Putamen (tissue), 1 donor: Measurements from ENCODE around the gene FAAP20.

ENCODE experiments used
- DNase-seq: peaks from one replicate; pipeline ENCODE4 v3.0.0-alpha.2; 2016; ENCODE audit warnings: low spot score

The FAAP20 gene

DNA sequence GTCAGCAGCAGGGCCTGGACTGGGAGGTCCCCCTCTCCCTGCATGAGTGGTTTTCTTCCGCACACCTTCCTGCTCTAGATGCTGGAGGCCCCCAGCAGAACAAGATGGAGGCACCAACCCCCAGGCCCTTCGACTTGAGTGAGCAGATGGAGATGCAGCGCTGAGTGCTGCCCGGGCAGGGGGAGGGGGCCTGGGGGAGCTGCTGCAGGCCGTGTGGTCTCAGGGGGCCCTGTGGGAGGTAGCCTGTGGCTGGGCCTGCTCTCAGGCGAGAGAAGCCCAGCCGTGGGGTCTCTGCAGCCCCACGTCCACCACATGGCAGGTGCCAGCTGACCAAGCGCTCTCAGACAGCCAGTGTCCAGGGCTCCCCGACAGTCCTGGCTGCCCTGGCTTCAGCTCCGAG is 1.2 kb upstream of the FAAP20 start:
- no peak for DNase-seq

DNA sequence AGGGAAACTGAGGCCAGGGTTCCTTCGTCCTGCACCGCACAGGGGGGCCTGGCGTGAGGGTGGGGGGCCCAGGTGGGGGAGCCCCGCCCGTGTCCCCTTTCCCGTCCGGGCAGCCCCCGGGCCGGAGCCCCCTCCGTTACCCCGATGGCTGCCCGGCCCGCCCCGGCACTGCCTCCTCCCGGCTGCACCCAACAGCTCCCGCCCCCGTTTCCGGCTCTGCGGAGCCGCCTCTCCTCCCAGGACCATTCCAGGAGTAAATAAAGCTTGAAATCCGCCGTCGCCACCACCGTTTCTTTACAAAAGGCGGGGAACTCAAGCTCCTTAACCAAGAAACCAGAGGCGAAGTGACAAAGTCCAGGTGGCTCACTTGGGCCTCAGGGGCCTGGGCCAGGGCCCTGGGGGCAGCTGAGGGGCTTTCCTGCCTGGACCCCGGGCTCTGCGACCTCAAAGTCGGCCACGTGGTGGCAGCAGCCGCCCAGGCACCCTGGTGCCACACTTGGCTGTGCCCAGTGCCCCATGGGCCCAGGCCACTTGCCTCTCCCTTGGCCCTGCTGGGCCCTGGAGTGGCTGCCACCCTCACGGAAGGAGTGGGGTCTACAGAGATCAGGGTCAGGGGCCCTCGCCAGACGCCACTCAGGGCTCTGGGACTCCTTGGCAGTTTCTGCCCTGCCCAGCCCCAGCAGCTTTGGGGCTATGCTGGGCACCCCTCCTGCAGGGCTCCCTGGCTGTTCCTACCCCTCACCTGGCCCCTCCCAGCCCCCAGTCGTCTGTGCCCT is 514 bp upstream of the FAAP20 start:
- DNase-seq, result peak; percentile 81

DNA sequence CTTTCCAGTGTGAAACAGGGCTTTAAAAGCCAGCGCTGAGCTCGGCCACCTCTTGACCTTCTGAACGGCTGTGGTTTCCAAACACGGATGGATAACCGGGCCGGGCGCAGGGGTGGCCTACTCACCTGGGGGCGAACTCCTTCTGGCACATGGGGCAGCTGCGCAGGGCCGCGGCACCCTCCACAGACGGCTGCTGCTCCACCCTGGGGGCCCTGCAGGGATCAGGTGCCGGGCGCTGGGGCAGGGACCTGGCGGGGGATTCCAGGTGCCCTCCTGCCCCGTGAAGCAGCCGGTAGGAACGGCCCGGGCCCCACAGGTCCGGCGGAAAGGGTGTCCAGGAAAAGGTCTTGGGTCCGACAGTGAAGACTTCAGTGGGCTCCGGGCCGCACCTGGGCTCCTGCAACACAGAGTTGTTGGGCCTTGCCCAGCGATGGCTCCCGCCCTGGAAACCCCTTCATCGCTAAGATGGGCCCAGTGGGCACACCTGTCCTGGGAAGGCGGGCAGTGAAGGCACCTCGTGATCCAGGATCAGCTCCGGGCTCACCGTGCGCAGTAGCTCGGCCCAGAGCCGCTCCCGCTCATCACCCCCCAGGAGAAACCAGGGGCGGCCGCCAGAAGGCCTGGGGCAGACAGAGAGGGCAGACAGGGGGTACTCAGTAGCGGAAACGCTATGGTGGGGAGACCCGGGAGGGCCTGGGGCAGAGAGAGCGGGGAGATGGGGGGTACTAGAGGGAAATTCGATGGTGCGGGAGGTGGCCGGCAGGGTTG is 874 bp downstream of the FAAP20 start:
- DNase-seq, result no peak

DNA sequence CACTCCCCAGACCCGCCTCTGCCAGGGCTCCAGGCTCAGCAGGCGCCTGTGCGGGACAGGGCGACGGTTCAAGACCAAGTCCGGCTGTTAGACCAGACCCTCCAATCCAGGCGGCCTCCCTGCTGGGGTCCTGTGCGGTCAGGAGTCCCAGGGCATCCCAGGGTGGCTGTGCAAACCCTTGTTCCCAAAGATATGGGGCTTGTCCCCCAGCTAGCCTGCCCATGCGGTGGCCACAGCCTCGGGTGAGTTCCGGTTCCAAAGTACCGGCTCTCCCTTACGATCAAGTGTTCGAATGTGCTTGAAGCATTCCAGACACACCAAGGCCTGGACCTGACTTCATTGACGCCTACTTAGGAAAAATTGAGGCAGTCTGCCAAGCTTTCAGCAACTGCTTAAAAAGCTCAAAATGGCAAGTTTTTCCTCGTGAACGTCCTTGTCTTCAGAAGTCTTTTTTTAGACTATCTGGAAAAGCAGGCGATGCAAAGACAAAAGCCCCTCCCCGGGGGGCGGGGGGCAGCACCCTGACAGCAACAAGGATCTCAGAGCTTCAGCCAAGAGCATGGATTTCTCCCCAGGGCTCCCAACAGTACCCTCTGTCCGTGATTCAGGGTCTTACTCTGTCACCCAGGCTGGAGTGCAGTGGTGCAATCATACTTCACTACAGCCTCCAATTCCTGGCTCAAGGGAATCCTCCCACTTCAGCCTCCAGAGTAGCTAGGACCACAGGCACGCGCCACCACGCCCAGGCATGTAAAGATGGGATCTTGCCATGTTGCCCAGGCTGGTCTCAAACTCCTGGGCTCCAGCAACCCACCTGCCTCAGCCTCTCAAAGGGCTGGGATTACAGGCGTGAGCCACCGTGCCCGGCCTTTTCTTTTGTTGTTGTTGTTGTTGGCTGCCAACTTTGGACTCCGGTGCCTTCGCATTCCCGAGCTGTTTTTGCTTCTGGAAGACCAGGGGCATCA is 2.3 kb downstream of the FAAP20 start:
- peak; percentile 74 for DNase-seq

DNA sequence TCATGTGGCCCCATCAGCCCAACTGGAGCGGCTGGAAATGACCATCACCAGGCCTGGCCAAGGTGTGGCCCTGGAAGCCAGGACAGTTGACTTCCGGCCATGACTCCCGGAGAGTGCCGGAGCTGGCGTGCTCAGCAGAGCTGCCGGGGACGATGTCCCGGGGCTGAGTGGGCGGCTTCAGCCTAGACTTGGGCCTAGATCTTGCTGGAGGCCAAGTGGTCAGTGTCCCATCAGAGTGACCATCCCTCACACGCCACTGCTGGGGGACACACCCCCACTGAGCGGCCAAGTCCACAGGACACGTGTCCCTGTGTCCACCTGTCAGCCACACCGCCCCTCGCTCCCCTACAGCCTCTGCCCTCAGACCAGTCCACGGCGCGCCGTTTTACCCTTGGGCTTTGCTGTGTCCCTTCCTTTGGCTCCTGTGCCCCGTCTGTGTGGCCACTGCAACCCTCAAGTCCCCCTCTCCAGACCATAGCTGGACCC is 4.0 kb downstream of the FAAP20 start:
- no peak for DNase-seq

DNA sequence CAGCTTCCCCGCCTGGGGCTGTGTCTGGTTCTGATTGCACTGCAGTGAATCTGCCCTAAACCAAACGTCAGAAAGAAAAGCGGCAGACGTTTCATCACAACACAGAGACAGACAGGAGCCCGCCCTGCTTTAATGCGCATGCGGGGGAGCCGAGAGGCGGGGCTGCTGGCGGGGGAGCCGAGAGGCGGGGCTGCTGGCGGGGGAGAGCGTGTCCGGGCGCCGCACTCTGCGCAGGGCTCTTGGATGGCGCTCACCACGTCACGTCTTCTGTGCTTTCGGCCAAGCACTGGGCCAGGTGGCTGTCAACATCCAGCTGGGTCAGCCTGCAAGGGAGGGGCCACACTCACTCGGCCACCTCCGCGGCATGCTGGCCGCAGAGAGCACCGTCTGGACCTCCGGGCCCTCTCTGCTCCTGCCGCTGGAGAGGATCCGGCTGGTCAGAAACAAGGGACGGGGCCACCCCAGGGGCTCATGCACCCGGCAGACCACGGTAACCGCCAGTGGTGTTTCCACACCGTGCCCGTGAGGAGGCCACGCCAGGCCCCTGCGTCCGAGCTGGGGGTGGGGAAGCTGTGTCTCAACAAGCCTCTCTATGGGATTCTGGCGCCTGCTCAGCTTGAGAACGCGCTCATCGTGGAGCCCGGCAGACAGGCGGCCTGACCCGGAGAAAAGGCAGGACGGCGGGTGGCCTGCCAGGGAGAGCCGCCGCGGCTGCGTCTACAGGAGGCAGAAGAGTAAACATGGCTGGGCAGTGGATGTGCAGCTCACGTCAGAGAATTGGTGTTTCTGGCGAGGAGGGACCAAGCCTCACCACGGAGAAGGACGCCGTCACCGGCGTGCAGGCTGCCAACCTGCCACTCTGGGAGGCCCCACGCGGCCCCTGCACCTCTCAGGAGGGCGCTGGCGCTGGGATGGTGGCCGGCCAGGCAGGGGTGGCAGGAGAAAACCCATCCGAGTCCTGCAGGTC is 4.8 kb downstream of the FAAP20 start:
- peak; percentile 93 for DNase-seq

DNA sequence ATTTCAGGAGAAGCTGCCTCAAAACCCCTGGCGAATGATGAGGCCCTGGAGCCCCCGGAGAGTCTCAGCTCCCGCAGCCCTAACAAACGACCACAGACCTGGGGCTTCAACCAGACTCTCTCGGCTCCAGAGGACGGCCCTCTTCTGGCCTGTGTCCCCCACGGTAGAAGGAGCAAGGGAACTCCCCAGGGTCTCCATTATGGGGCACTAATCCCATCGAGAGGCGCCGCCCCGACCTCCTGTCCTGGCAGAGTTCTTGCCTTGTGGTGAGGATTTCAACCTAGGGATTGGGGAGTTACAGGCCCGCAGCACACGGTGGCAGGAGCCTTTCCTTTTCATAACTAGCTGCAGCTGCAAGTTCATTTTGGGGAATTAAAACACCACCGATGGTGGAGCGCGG is 6.2 kb downstream of the FAAP20 start:
- DNase-seq, result no peak

DNA sequence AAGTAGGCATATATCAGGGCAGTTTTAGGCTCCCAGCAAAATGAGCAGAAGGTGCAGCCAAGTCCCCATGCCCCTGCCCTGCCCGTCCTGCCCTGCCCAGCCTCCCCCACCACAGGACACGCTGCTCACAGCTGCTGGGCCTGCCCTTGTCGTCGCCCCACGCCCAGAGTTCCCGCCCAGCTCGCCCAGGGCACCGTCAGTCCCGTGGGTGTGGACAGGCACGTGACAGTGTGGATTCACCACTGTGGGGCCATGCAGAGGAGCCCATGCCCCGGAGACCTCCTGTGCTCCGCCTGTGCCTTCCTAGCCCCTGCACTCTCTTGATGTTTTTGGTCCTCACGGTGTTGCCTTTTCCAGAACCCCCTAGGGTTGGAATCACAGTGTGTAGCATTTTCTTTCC is 7.0 kb downstream of the FAAP20 start:
- DNase-seq, result no peak

DNA sequence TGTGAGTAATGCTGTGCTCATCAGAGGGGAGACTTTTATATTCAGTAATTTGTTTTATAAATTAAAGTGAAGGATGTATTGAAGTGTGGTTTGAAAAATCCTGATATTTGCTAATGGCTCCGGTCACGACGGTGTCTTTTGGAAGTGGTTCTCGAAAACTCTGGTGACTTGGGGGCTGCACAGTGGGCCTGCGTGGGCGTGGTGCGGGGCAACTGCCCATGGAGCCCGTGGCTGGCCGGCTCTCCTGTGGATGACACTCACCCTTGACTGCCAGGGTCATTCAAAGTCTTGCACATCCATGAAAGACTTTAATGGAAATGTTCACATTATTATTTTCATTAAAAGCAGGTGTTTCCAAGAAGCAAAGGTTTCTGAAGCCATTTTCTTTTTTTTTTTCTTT is 7.7 kb downstream of the FAAP20 start:
- no peak for DNase-seq

DNA sequence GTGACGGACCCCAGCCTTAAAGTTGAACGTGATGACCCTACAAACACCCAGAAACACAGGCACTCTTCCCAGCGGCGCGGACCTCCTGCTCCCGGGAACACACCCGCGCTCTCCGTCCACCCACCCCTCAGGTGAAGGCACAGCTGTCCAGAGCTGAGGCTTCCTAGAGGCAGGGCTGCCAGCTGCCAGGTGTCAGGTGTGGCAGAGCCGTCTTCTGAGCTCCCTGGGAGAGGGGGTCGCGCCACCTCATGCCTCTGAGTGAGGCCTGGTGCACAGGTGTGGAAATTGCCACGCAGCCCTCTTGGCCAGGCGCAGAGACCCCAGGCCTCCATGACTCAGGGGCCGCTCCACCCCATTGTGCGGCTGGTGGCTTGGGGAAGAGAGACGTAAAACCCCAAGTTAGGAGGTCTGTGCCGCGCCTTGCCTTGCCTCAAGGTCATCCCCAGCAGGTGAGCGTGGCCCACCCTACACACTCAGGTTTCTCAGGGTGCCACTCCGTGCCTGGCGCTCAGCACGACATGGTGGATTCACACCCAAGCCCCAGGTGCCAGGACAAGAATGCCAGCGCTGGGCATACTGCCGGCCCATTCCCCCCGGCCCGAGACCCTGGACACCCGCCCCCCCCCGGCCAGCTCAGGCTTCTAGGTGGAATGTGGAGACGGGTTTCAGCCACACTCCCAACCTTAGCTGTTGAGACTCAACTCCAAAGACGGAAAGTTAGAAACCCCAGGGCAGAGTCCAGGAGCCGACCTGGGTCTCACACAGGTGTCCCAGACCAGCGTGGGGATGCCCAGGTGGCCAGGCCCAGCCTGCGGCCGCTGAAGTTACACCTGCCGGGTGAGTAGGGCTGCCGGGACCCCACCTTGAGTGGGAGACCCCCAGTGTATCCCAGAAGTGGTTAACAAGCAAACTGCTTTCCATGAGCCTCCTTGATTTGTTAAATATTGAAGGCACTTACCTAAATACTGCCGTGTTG is 8.4 kb downstream of the FAAP20 start:
- DNase-seq, result no peak

DNA sequence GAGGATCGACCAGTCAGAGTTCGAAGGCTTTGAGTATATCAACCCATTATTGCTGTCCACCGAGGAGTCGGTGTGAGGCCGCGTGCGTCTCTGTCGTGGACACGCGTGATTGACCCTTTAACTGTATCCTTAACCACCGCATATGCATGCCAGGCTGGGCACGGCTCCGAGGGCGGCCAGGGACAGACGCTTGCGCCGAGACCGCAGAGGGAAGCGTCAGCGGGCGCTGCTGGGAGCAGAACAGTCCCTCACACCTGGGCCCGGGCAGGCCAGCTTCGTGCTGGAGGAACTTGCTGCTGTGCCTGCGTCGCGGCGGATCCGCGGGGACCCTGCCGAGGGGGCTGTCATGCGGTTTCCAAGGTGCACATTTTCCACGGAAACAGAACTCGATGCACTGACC is 9.6 kb downstream of the FAAP20 start:
- no peak for DNase-seq

DNA sequence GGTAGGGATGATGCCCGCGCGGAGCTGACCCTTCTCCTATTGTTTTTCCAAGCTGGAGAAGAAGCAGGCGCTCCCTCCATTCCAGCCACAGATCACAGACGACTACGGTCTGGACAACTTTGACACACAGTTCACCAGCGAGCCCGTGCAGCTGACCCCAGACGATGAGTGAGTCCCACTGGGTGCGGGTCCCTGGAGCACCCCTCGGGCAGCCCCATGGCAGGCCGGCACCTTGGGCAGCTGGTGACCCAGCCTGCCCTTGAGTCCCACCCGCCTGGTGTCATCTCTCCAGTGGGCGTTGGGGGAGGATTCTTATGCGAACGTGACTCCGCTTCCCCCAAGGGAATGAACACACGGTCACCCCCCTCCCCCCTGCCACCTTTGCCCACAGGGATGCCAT is 10.0 kb downstream of the FAAP20 start:
- no peak for DNase-seq

DNA sequence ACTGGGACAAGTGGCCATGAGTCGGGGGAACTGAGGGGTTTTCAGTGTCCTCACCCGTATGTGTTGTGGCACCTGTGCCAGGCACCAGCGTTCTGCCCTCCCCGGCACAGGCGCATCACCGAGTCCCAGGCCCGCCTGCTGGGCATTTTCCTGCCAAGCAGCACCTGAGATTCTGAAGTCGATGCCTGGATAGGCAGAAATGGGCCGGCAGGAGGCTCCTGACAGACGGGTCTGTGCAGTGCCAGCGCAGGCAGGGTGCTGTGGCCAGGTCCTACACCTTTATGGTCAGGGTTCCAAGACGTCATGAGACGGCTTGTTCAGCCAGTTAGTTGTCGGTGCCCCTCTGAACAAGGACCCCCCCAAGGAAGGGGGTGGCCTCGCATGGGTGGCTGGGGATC is 10.6 kb downstream of the FAAP20 start:
- DNase-seq, result no peak

DNA sequence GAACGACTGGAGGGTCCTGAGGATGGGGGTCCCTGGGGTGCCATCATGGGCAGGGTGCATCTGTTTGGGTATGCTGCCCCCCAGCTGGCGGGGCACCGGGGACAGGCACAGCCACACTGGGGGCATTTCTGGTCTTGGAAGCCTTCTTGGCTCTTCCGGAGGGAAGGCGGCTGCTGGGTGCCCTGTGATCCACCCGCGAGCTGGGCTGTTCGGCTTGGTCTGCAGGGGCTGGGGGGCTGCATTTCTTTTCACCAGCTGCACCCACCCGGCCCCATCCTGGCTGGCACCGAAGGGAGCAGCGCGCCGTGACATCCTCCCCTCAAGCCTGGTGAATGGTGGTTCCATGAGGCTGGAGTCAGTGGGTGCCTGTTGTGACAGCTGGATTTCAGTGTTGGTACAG is 12.2 kb downstream of the FAAP20 start:
- DNase-seq, result no peak

DNA sequence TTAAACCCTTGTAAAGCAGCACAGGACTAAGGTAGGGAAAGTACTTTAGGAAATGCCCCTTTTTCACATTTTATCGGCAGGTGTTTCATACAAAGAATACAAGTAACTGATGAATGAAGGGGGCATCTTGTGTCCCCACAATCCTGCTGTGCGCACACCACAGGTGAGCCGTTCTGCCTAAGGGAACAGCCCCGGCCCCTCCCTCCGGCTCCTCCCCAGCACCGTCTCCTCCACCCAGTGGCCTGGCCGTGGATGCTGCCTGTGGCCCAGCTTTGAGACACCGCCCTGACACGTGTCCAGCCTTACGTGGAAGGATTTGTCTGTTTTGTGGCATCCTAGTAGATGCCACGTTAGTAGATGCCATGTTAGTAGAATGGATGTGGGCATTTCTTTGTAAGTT is 12.8 kb downstream of the FAAP20 start:
- DNase-seq, result no peak

DNA sequence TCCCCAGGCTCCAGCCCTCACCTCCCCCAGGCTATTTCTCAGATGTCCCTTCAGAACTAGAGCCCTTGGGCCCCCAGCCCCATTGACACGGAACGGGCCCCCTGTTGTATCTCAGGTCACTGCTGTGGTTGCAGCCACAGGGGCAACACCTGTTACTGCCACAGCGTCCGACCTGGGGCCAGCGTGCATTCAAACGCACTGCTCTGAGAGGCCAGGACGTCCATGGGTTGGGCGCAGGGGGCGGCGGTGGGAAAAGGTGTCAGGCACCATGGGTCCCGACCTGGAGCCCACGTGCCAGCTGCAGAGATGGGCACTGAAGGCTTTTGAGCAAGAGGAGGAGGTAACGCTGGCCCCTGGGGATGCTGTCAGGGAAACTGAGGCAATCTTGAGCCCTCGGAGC is 13.3 kb downstream of the FAAP20 start:
- DNase-seq, result no peak

DNA sequence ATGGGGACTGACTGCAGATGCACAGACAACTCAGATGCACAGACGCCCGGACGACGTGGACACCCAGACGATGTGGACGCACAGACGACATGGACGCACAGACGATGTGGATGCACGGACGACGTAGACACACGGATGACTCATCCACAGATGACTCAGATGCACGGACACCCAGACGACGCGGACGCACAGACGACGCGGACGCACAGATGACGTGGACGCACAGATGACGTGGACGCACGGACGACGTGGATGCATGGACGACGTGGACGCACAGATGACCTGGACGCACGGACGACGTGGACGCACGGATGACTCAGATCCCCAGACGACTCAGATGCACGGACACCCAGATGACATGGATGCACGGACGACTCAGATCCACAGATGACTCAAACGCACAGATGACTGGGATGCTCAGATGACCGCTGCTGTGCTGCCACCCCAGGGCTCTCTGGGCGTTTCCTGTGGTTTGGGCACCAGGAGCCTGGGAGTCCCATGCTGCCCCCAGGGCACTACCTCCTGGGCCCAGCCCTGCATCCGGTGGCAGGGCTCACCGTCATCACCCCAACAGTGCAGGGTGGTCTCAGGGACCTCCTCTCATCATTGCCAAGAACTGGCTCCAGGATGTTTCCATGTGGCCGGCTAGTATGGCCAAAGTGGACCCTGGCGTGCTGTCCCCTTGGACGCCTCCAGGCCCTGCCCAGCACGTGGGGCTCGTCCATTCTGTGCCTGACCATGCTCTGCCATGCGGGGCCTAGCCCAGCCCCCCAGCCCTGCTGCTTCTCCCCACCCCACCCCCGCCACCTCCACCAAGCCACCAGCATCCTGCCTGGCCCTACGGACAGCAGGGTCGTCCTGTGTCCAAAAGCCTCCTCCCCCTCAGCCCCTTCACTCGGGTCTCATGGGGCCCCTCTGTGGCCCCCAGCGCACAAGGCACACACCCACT is 14.0 kb downstream of the FAAP20 start:
- DNase-seq, result no peak

DNA sequence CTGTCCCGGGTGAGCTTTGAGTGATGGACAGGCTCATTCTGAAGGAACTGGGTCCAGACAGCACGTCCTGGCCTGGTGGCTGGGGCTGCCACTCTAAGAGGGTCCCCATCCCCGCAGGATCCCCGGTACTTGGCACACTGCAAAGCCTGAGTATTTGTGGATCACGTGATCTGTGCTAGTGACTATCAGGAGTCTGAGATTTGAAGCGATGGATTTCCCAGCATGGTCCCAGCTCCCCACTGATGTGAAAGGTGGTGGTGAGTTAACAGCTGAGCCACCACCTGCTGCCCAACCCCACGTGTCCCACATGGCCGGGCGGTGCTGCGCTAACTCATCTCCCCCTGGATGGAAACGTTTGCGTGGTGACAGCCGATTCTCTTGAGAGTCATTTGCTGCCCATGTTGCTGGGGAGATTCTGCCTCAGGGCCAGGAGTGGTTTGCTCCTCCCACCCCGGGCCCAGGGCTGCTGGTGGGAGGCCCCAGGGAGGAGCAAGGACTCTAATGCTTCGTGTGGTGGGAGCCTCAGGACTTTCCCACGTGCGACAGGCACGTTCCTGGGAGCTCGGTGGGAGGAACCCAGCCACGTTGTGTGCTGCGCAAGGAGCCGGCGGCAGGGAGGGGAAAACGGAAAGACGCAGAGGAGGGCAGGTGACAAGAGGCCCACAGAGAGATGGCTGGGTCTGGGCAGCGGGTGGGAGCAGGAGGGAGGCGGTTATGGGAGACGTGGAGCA is 15.1 kb downstream of the FAAP20 start:
- no peak for DNase-seq
